ENCODE data around the gene RCOR3.

Gene RCOR3

GRCh38 chr1:211334986-211335385 lies 75.8 kb downstream of the RCOR3 start:
- H3K27ac ChIP-seq: no peak overlapping the region
- no peak for TF ChIP-seq ZFX (IDR thresholded peaks at IDR 0.05)

- TF ChIP-seq CTCF (conservative IDR thresholded peaks at IDR 0.05) (no peak), ZFX (IDR thresholded peaks at IDR 0.05) (no peak)
- peak overlapping the region; percentile 17; the same call in 1 of the 2 replicates for H3K27ac ChIP-seq
Observed at GRCh38 chr1:211335522-211336157, 76.5 kb downstream of the RCOR3 start.

GRCh38 chr1:211336161-211336560 lies 77.0 kb downstream of the RCOR3 start:
- no peak overlapping the region for H3K27ac ChIP-seq
- no peak for TF ChIP-seq ZFX (IDR thresholded peaks at IDR 0.05)
- TF ChIP-seq CTCF (conservative IDR thresholded peaks at IDR 0.05): no peak

- TF ChIP-seq CTCF (conservative IDR thresholded peaks at IDR 0.05) (no peak), ZFX (IDR thresholded peaks at IDR 0.05) (no peak)
- H3K27ac ChIP-seq: no peak overlapping the region
Observed at GRCh38 chr1:211336775-211337174, 77.6 kb downstream of the RCOR3 start.

- no peak overlapping the region for H3K27ac ChIP-seq
- TF ChIP-seq CTCF (conservative IDR thresholded peaks at IDR 0.05): no peak
- no peak for TF ChIP-seq ZFX (IDR thresholded peaks at IDR 0.05)
Observed at GRCh38 chr1:211337430-211338223, 78.5 kb downstream of the RCOR3 start.

- H3K27ac ChIP-seq: no peak overlapping the region
- TF ChIP-seq CTCF (conservative IDR thresholded peaks at IDR 0.05) (no peak), ZFX (IDR thresholded peaks at IDR 0.05) (no peak)
Observed at GRCh38 chr1:211338224-211338620, 79.1 kb downstream of the RCOR3 start.

GRCh38 chr1:211339631-211340041 lies 80.5 kb downstream of the RCOR3 start:
- no peak overlapping the region for H3K27ac ChIP-seq
- TF ChIP-seq ZFX (IDR thresholded peaks at IDR 0.05): no peak

- no peak for TF ChIP-seq CTCF (conservative IDR thresholded peaks at IDR 0.05)
- H3K27ac ChIP-seq: no peak overlapping the region
Observed at GRCh38 chr1:211340622-211341507, 81.7 kb downstream of the RCOR3 start.

Measured in C4-2B (cell line).